NCI-H187 treated with DMSO at 0.1 percent for 48 hours (cell line): ENCODE results near the gene ESPN.
"Not testable (repeated sequence)": the region's sequence is repeated elsewhere in the genome, so short reads cannot be mapped to it uniquely, and the experiment has no call there.

Source experiments
- DNase-seq: peaks from one replicate; lab custom pipeline; 2025; lab: John Stamatoyannopoulos, UW

The ESPN gene

GRCh38 chr1:6448749-6449631, 24.4 kb downstream of the ESPN start:
- no peak for DNase-seq

GRCh38 chr1:6450005-6450450, 25.5 kb downstream of the ESPN start:
- no peak for DNase-seq

DNA sequence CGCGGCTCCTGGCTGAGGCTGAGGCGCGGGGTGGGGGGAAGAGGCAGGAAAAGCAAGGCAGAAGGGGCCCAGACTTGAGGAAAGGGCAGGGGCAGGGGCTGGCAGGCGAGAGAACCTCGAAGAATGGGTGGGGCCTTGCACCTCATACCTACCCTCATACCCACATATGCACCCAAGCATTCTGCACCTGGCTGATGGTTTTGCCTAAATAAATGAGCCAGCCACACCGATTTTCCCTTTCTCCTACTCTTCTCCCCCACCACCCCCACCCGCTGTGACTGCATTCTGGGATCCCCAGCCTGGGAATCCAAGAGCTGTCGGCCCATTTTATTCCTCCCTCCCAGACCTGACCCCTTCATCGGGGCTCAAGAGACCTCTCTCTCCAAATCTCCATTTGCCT, 25.9 kb downstream of the ESPN start:
- DNase-seq, result not testable (repeated sequence)

GRCh38 chr1:6450943-6451373, 26.4 kb downstream of the ESPN start:
- no peak for DNase-seq

DNA sequence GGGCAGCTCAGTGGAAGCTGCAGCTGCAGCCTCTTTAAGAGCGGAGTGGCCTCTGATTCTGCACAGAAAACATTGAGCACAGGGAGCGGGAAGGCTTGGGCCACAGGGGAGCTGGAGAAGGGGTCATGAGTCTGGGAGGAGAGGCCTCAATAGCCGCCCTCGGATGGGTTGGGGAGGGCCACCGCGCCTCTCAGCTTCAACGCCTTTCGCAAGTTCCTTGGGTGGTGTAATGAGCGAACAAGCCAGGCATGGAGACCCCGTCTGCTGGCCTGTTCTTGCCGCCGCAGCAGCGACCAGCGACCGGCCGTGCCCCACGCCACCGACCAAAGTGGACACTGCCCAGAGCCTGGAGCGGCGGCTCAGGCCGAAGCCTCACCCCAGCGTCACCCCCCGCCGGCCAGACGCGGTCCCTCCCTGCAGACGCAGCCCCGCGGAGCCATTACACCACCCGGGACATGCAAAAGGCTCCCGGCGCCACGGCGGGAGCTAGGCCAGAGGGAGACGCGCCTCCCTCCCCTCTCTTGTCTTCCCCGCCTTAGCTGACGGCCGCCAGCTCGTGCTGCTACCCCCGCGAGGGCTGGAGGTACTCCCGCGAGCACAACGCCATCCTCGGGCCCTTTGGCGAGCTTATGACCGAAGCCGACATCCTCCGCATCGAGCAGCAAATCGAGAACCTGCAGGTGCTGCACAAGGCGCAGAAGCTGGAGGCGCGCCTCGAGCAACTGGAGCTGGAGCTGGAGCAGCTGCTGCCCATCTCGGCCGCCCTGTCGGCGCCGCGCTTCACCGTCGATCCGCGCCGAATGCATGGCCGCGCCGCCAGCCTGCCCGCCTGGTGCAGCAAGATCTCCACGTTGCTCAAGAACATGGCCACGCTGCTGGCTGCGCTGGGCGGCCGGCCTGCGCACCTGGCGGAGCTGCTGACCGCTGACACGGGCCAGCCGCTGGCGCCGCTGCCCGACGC, 29.6 kb downstream of the ESPN start:
- not testable (repeated sequence) for DNase-seq

DNA sequence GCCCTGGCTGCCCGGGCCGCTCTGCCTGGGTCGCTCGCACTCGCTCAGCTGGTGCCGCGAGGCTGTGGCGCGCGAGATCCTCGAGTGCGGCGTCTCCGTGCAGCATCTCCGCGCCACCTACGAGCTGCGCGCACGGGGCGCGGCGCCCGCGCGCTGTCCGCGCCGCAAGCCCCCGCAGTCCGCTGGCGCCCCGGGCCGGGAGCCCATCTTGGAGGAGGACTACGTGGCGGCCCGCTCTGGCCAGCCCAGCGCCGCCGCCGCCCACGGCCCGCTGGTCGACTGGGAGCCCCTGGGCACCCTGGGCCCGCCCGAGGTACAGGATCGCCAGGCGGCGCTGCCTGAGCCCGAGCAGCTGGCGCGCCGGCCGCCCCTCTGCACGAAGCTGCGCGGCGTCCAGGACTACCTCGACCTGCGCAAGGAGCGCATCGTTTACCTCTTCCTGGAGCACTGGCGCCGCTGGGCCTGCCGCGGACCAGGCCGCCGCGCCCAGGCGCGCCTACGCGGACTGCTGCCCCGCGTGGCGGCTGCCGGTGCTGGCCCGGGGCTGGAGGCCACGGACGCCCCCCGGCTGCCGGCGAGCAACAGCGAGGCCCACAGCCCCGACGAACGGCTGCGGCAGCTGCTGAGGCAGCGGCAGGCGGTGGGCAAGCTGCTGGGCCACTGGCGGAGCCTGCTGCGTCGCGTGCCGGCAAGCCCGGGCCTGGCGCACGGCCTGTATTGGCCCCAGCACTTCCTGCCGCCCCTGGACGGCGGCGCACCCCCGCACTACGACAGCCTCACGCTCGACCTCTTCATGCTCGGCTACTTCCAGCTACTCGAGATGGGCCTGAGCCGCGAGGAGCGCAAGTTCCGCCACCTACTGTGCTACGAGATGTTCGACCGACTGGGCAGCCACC, 30.5 kb downstream of the ESPN start:
- no peak for DNase-seq

DNA sequence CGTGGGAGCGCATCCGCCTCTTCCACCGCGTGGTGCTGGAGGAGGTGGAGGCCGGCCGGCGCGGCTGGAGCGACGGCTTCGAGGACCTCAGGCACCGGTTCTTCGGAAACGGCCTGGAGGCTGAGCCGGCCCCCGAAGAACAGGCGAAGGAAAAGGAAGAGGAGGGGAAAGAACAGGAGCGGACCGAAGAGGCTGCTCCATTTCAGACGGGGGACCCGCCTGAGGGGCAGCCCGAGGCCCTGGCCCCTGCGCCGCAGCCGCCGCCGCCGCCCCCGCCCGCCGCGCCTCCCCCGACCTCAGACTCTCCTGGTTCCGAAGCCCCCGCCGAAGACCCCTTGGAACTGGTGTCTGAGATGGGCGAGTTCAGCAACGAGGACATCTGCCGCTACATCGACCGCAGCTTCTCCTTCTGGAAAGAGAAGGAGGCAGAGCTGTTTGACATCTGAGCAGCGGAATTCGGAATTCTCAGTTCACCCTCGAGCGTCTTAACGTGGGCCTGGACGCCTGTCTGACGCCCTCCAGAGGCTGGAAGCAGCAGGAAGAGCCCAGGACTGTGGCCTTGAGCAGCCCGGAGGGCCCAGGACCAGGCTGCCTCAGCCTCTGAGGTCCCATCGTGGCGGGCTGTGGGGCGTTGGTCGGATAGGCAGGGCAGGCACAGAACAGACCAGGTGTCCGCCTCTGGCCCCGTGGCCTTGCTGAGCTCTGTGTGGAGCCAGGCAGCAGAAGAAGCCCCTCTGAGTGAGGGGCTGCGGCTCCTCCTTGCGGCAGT, 31.4 kb downstream of the ESPN start:
- not testable (repeated sequence) for DNase-seq

- no peak for DNase-seq
Measured at GRCh38 chr1:6456800-6457466, 32.4 kb downstream of the ESPN start.

- DNase-seq, result no peak
Measured at GRCh38 chr1:6459850-6460265, 35.3 kb downstream of the ESPN start.

GRCh38 chr1:6460301-6461050, 35.9 kb downstream of the ESPN start:
- no peak for DNase-seq

DNA sequence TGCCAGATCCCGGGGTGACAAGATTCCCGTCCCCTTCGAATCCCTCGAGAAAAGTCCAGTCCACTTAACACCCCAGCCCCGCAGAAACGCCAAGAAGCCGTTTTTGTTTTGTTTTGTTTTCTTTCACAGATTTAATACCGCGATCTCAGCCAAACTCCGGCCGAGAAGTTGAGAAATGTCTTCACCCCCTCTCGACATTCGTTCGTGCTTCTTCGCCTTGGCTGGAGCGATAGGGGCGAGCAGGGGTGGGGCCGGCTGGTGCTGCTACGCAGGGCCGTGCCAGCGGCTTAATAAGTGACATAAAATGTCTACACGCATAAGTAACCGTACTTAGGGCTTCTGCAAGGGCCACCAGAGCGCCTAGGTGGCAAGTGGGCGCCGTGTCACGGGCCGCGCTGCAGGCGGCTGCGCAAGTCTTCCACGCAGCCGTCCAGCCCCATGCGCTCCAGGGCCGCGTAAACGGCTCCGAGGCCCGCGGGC, 36.5 kb downstream of the ESPN start:
- no peak for DNase-seq

DNA sequence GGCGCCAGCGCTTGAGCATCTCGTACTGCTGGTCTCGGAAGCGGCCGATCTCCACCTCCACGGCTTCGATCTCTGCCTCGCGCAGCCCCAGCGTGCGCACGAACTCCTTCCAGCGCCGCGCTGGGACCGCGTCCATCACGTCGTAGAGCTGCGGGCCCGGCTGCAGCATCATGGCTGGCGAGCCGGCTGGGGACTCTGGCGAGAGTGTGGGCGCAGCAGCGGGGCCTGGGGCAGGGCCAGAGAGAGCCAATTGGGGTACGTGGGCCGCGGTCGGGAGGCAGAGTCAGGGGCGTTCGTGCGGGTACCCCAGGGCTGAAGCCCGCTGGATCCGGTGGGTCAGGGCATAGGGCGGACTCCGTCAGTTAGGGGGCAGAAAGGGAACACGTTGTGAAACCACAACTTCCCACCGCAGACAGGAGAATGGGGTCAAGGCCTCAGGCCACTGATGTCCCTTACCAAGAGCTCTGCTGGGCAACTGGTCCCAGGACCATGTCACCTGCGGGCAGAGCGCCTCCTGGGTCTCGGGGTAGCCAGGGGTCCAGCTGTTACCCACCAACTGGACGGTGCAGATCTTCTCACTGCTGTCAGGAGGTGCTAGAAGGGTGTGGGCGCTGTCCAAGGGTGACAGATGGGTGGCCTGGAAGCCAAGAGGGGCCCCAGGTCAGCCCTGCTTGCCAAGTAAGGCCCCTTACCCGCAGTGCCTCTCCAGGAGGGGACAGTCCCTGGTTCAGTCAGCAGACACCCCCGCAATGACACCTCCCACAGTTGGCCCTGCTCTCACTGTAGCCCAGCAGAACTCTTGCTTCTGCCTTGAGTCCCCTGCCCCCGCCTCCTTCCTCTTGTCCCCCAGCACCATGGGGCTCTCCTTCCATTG, 37.2 kb downstream of the ESPN start:
- no peak for DNase-seq

DNA sequence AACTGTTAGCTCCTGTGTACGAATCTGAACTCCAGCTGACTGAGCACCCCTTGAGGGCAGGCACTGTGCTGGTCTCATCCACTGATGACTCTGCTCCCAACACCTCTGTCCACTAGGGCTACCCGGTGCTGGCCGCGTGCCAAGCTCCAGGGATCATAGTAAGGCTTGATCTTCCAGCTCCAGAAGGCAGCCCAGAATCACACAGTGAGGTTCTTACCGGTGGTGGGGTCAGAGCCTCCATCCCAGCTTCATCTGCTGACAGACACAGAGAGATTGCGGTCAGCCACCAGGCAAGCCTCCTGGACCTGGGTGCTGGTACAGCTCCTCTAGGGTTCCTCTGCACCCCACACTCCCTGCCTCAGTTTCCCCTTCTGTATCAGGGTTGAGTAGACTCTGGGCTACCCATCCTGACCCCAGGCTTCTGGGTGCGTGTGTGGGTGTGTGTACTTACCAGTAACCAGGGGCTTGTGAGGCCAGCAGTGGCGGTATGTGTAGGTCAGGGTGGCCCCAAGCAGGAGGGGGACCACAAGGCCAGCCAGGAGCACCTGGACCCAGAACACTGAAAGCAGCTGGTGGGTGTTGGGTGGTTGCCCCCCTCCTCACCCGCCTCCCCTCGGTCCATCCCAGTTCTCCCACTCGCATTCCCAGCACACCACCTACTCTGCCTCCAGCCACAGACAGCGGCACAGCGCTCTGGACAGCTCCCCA, 38.0 kb downstream of the ESPN start:
- DNase-seq, result no peak

DNA sequence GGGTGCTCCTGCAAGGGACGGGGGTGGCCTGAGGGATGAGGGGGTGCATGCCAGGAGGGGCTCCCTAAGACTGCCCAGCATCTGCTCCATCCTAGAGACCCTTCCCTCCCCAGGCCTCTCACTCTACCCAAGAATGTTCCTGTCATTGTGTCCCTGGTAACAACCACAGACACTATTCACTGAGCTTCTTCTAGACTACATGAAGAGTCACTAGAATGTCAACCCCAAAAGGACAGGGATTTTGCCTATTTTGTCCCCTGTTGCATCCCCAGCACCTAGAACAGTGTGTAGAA, 38.5 kb downstream of the ESPN start:
- no peak for DNase-seq

DNA sequence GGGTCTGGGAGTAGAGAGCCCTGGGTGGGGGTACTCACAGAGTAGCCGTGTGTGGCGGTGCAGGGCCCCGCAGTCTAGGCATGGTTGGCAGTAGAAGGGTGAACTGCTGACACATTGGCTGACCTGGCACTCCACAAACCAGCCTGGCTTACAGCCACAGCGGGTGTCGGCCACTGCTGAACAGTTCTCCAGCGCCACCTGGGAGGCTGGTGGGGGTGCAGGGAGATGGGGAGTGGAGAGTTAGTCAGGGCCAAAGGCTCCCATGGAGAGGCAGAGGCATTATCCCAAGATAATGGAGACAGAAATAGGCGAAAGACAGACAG, 39.9 kb downstream of the ESPN start:
- DNase-seq, result no peak

DNA sequence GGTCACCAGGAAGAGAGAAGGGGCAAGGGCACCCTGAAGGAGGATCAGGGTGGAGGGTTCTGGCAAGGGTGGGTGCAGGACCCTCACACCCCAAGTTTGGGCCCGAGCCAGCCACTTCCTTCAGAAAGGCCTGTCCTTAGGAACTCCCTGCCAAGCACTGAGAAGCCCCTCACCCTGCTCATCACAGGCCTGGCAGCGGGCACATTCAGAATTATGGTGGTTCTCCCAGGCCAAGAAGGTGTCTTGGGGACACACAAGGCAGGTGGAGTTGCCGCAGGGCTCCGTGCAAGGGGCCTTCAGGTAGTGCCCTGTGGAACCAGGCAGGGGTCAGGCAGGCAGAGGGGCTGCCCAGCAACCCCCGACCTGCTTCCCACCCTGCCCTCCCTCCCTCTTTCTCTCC, 40.3 kb downstream of the ESPN start:
- DNase-seq, result no peak

DNA sequence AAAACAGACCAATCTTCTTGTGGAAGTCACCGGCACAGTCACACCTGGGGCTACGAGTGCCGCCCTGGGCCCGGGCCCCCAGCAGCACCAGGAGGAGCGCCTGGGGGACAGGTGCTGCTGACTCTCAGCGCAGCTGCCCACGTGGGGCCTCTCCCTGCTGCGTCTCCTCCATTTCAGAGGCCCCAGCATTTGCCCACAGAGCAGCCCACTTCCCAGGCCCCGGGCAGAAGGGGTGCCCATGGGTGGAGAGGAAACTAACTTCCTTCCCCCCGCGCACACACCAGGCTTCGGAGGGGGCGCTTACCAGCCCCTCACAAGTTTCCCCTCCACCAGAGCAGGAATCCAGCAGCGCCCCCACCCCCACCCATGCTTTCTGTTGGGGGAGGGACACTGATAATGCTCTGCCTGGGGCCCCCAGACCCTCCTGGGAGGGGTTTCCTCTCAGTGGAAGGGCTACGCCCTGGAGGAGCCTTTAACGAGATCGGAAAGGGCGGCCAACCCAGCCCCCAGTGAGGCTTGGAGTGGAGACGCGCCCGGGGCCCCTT, 41.0 kb downstream of the ESPN start:
- DNase-seq, result no peak

GRCh38 chr1:6466023-6466422, 41.4 kb downstream of the ESPN start, which contains the start of gene TNFRSF25:
TSS of gene TNFRSF25 (minus strand) at chr1:6466173. CDS start at chr1:6466107, 66 bp downstream.
- no peak for DNase-seq
